ENCODE results near the gene GULP1.
"Not testable (repeated sequence)": the region's sequence is repeated elsewhere in the genome, so short reads cannot be mapped to it uniquely, and the experiment has no call there.

Gene GULP1

GRCh38 chr2:188569431-188570165 lies 277.9 kb downstream of the GULP1 start:
- DNase-seq, result no peak

GRCh38 chr2:188570370-188570769 lies 278.7 kb downstream of the GULP1 start:
- DNase-seq, result no peak

GRCh38 chr2:188571543-188572303 lies 280.0 kb downstream of the GULP1 start:
- no peak for DNase-seq

- no peak for DNase-seq
These were observed 280.9 kb downstream of the GULP1 start for GRCh38 chr2:188572592-188572991.

GRCh38 chr2:188573453-188573852 lies 281.8 kb downstream of the GULP1 start:
- no peak for DNase-seq

- no peak for DNase-seq
These were observed 284.3 kb downstream of the GULP1 start for GRCh38 chr2:188576006-188576405.

GRCh38 chr2:188576651-188577050 lies 285.0 kb downstream of the GULP1 start:
- no peak for DNase-seq

- DNase-seq, result no peak
These were observed 285.6 kb downstream of the GULP1 start for GRCh38 chr2:188577231-188577630.

GRCh38 chr2:188580738-188581137 lies 289.1 kb downstream of the GULP1 start:
- DNase-seq, result no peak

- no peak for DNase-seq
These were observed 290.5 kb downstream of the GULP1 start for GRCh38 chr2:188582211-188582610.

- no peak for DNase-seq
These were observed 296.6 kb downstream of the GULP1 start for GRCh38 chr2:188588235-188588634.

GRCh38 chr2:188596054-188596453 lies 304.4 kb downstream of the GULP1 start:
- DNase-seq, result no peak

GRCh38 chr2:188598551-188598950 lies 306.9 kb downstream of the GULP1 start:
- DNase-seq, result no peak

GRCh38 chr2:188599140-188599539 lies 307.5 kb downstream of the GULP1 start:
- DNase-seq, result no peak

GRCh38 chr2:188600536-188601210 lies 309.0 kb downstream of the GULP1 start:
- DNase-seq, result no peak

- no peak for DNase-seq
These were observed 309.7 kb downstream of the GULP1 start for GRCh38 chr2:188601391-188601790.

- no peak for DNase-seq
These were observed 310.3 kb downstream of the GULP1 start for GRCh38 chr2:188601927-188602326.

- DNase-seq, result no peak
These were observed 312.9 kb downstream of the GULP1 start for GRCh38 chr2:188604579-188604978.

GRCh38 chr2:188605609-188606584 lies 314.2 kb downstream of the GULP1 start:
- not testable (repeated sequence) for DNase-seq

GRCh38 chr2:188606596-188606995 lies 314.9 kb downstream of the GULP1 start:
- not testable (repeated sequence) for DNase-seq

GRCh38 chr2:188607501-188607900 lies 315.8 kb downstream of the GULP1 start:
- DNase-seq, result no peak

- no peak for DNase-seq
These were observed 317.8 kb downstream of the GULP1 start for GRCh38 chr2:188609321-188610049.
